LNCAP (cell line): Measurements from ENCODE around the gene CLIP4.

Experiments
- CTCF ChIP-seq: fragments of 450-650 bp; IDR thresholded peaks from 2 replicates; pipeline ENCODE4 v1.5.1; 2017; ENCODE audit warnings: mild to moderate bottlenecking

The CLIP4 gene

GRCh38 chr2:29129586-29130281 lies 14.5 kb downstream of the CLIP4 start:
- TF ChIP-seq CTCF, result no peak

GRCh38 chr2:29130295-29130694 lies 15.1 kb downstream of the CLIP4 start:
- TF ChIP-seq CTCF, result no peak

- TF ChIP-seq CTCF, result no peak
Measured at GRCh38 chr2:29134933-29135332, 19.7 kb downstream of the CLIP4 start.

- TF ChIP-seq CTCF, result no peak
Measured at GRCh38 chr2:29139152-29139551, 23.9 kb downstream of the CLIP4 start.

- no peak for TF ChIP-seq CTCF
Measured at GRCh38 chr2:29139731-29140130, 24.5 kb downstream of the CLIP4 start.

GRCh38 chr2:29143657-29144056 lies 28.4 kb downstream of the CLIP4 start:
- TF ChIP-seq CTCF, result no peak

GRCh38 chr2:29146197-29146596 lies 31.0 kb downstream of the CLIP4 start:
- TF ChIP-seq CTCF, result no peak

GRCh38 chr2:29147963-29148362 lies 32.7 kb downstream of the CLIP4 start:
- no peak for TF ChIP-seq CTCF
